Right cardiac atrium (tissue), 5 donors: ENCODE results near the gene HSPA9. TPM values are rescaled to one million over a fixed set of nuclear protein-coding genes. Genes with fewer than 3 reads are reported as not detected.
"Not testable (repeated sequence)": the region's sequence is repeated elsewhere in the genome, so short reads cannot be mapped to it uniquely, and the experiment has no call there.

Source experiments
- ATAC-seq, 2 donors: fragments of 200-7000 bp; cut with Tn5 transposase; one replicate each; pipeline versions ENCODE4 v1.8.0 to v1.9.1; 2020; ENCODE audit warnings: moderate library complexity in 2 of 2, mild to moderate bottlenecking in 1 of 2
- DNase-seq, 3 donors: peaks; one replicate each; pipeline ENCODE4 v3.0.0-alpha.2; 2020
- H3K27ac ChIP-seq: one replicate; pipeline ENCODE4 v1.5.1; 2013; ENCODE audit warnings: mild to moderate bottlenecking, low read length, control low read depth, moderate library complexity
- H3K27me3 ChIP-seq: one replicate; pipeline ENCODE4 v1.6.1; 2013; ENCODE audit not compliant: control insufficient read depth, insufficient read depth
- H3K4me1 ChIP-seq: one replicate; pipeline ENCODE4 v1.6.1; 2013; ENCODE audit warnings: low read length; ENCODE audit not compliant: control insufficient read depth, insufficient read depth
- H3K4me3 ChIP-seq: one replicate; pipeline ENCODE4 v1.5.1; 2013; ENCODE audit warnings: low read length, control low read depth
- H3K9me3 ChIP-seq: one replicate; pipeline ENCODE4 v1.6.1; 2013; ENCODE audit warnings: low read length; ENCODE audit not compliant: control insufficient read depth
- WGBS: extraction: QIAGEN DNeasy Blood & Tissue Kit; methylation state at CpG from one replicate; pipeline ENCODE4 v1.1.7; 2013; 5-methylcytosine and 5-hydroxymethylcytosine counted together
- intact Hi-C, 4 donors: fragments of 100-400 bp; cut with DNase I; formaldehyde crosslinking; loops; one replicate each; pipeline versions ENCODE4 v1.11.0 to v1.14.0; 2022 to 2023
- polyA plus RNA-seq: library from polyadenylated mRNA; stranded (reverse); fragments of 200-250 nt; gene quantifications from one replicate; pipeline ENCODE4 v1.2.3, GENCODE V29; 2013
- total RNA-seq, 4 donors: library from RNA; stranded (reverse); fragmentation: NEBNext Ultra II Directional; extraction: Animal tissue kit (Norgen Biotek cat#: 25700); gene quantifications; one replicate each; pipeline ENCODE4 v1.2.1, GENCODE V29; 2021
- donor health status: healthy with polysubstance abuse.
- donor health status: DM: no; HTN: yes; CAD: no.
- donor health status: DM: no; HTN: no; CAD: no.
- donor health status: DM: no; HTN: yes; CAD: no; lungs with severe emphysema.
- donor health status: DM: yes; HTN: yes; CAD: no.

Gene HSPA9
- total and polyA plus RNA-seq, 5 donors = 170 to 242 (median 238) TPM

GRCh38 chr5:138528744-138529469, 46.3 kb downstream of the HSPA9 start:
- Histone ChIP-seq H3K4me3 (no peak overlapping the region), H3K4me1 (no peaks in the 10 kb centered on the region), H3K9me3 (no peaks in the 10 kb centered on the region), H3K27me3 (no peaks in the 10 kb centered on the region), H3K27ac (no peak overlapping the region)
- intact Hi-C loops = no loop called here
- WGBS = 77% methylated on average over 7 of the region's 7 CpGs
- DNase-seq = no peak
- no peak for ATAC-seq

- intact Hi-C loops = no loop called here
- Histone ChIP-seq H3K27ac (no peak overlapping the region), H3K4me1 (no peaks in the 10 kb centered on the region), H3K9me3 (no peaks in the 10 kb centered on the region), H3K27me3 (no peaks in the 10 kb centered on the region), H3K4me3 (no peak overlapping the region)
- no peak for DNase-seq
- WGBS = 58% methylated on average over 1 of the region's 1 CpG
- no peak for ATAC-seq
Observed at GRCh38 chr5:138528208-138528607, 47.0 kb downstream of the HSPA9 start.

- ATAC-seq (no peak), DNase-seq (no peak)
- Histone ChIP-seq H3K27me3 (no peaks in the 10 kb centered on the region), H3K27ac (no peak overlapping the region), H3K9me3 (no peaks in the 10 kb centered on the region), H3K4me1 (no peaks in the 10 kb centered on the region), H3K4me3 (no peak overlapping the region)
- WGBS = 44% methylated on average over 1 of the region's 1 CpG
- intact Hi-C loops = no loop called here
Observed at GRCh38 chr5:138527170-138527569, 48.0 kb downstream of the HSPA9 start.

- Histone ChIP-seq H3K4me1 (no peaks in the 10 kb centered on the region), H3K4me3 (no peak overlapping the region), H3K27me3 (no peaks in the 10 kb centered on the region), H3K9me3 (no peaks in the 10 kb centered on the region), H3K27ac (no peak overlapping the region)
- ATAC-seq (no peak), DNase-seq (no peak)
- intact Hi-C loops = no loop called here
- 97% methylated on average over 5 of the region's 5 CpGs for WGBS
Observed at GRCh38 chr5:138523406-138523805, 51.8 kb downstream of the HSPA9 start.

- H3K4me1 ChIP-seq = no peaks in the 10 kb centered on the region
- ATAC-seq (no peak), DNase-seq (no peak)
- intact Hi-C loops = no loop called here
- 99% methylated on average over 1 of the region's 1 CpG for WGBS
- H3K4me3 ChIP-seq = no peak overlapping the region
- H3K27me3 ChIP-seq = no peaks in the 10 kb centered on the region
- no peak overlapping the region for H3K27ac ChIP-seq
- no peaks in the 10 kb centered on the region for H3K9me3 ChIP-seq
Observed at GRCh38 chr5:138520971-138521370, 54.2 kb downstream of the HSPA9 start.

GRCh38 chr5:138517437-138517836, 57.8 kb downstream of the HSPA9 start:
- intact Hi-C loops = no loop called here
- H3K4me3 ChIP-seq = no peak overlapping the region
- no peaks in the 10 kb centered on the region for H3K9me3 ChIP-seq
- H3K4me1 ChIP-seq = no peaks in the 10 kb centered on the region
- DNase-seq (no peak), ATAC-seq (no peak)
- H3K27ac ChIP-seq = no peak overlapping the region
- 94% methylated on average over 4 of the region's 4 CpGs for WGBS
- no peaks in the 10 kb centered on the region for H3K27me3 ChIP-seq

- Histone ChIP-seq H3K4me3 (no peak overlapping the region), H3K27me3 (no peaks in the 10 kb centered on the region), H3K9me3 (no peaks in the 10 kb centered on the region), H3K4me1 (no peaks in the 10 kb centered on the region), H3K27ac (no peak overlapping the region)
- WGBS = 81% methylated on average over 3 of the region's 3 CpGs
- intact Hi-C loops = no loop called here
- ATAC-seq (no peak), DNase-seq (no peak)
Observed at GRCh38 chr5:138515556-138516245, 59.5 kb downstream of the HSPA9 start.

GRCh38 chr5:138514021-138514420, 61.2 kb downstream of the HSPA9 start:
- Histone ChIP-seq H3K4me1 (no peaks in the 10 kb centered on the region), H3K27ac (no peak overlapping the region), H3K4me3 (no peak overlapping the region), H3K9me3 (no peaks in the 10 kb centered on the region), H3K27me3 (no peaks in the 10 kb centered on the region)
- DNase-seq (no peak), ATAC-seq (no peak)
- WGBS = 98% methylated on average over 1 of the region's 1 CpG
- intact Hi-C loops = no loop called here

- WGBS = 59% methylated on average over 3 of the region's 3 CpGs
- intact Hi-C loops = no loop called here
Observed at GRCh38 chr5:138508958-138509357, 66.2 kb downstream of the HSPA9 start.

GRCh38 chr5:138507485-138507884, 67.7 kb downstream of the HSPA9 start:
- intact Hi-C loops, H3K9me3 ChIP-seq, DNase-seq, H3K27me3 ChIP-seq, H3K4me3 ChIP-seq, ATAC-seq, H3K27ac ChIP-seq, H3K4me1 ChIP-seq: not testable (repeated sequence)
- WGBS = 88% methylated on average over 8 of the region's 8 CpGs

More at GRCh38 chr5:138508958-138509357, 66.2 kb downstream of the HSPA9 start:
- H3K27me3 ChIP-seq = no peaks in the 10 kb centered on the region
- ATAC-seq (no peak), DNase-seq (no peak)
- no peak overlapping the region for H3K27ac ChIP-seq
- H3K4me1 ChIP-seq = no peaks in the 10 kb centered on the region
- H3K4me3 ChIP-seq = no peak overlapping the region
- H3K9me3 ChIP-seq = no peaks in the 10 kb centered on the region

- Histone ChIP-seq H3K4me1 (no peaks in the 10 kb centered on the region), H3K9me3 (no peaks in the 10 kb centered on the region), H3K27me3 (no peaks in the 10 kb centered on the region), H3K27ac (no peak overlapping the region), H3K4me3 (no peak overlapping the region)
- DNase-seq = no peak
- intact Hi-C loops = no loop called here
- WGBS = 77% methylated on average over 10 of the region's 10 CpGs
- ATAC-seq = no peak
Observed at GRCh38 chr5:138506370-138507306, 68.6 kb downstream of the HSPA9 start.
